ENCODE data around the gene NCAM1. TPM values are rescaled to one million over a fixed set of nuclear protein-coding genes. Genes with fewer than 3 reads are reported as not detected.

Gene NCAM1
- polyA plus RNA-seq, 2 of the 4 experiments (the other 2 are of a cell fraction) = 0.01 to 0.12 TPM

DNA sequence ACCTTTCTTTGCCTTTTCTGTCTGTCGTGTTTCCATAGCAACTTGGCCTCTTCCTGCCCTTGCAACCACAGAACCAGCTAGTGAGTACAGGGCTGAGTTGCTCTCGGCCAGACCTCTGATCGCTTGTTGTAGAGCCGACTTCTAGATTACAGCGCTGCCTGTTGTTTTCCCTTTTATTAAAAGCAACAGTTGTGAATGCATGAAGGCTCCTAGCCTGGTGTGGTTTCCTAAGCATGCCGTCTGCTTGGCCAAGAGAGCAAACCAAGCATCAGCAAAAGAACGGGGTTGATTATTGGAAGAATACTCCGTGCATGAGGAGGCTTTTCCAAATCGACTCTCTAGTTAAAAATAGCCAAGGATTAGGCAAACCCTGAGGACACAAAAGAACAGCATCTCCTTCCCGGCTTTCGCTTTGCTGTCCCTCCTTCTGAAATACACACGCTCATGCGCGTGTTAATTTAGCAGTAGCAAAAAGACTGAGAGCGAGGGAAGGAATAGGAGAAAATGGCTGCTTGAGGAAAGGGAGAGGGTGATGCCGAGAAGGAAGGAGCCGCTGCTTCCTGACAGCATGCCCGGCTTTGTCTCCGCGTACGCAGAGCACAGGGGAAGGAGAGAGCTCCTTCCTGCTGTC lies 281.7 kb downstream of the NCAM1 start (continued):
- TF ChIP-seq REST (IDR thresholded peaks at IDR 0.05) (no peak), USF2 (IDR thresholded peaks at IDR 0.05) (no peak), CEBPB (IDR thresholded peaks at IDR 0.05) (no peak), GATA3 (IDR thresholded peaks at IDR 0.05; ENCODE audit: borderline replicate concordance) (no peak), SMC3 (IDR thresholded peaks at IDR 0.05) (no peak), SREBF2 (IDR thresholded peaks at IDR 0.05) (no peak)
- TF ChIP-seq, protein P1, sequence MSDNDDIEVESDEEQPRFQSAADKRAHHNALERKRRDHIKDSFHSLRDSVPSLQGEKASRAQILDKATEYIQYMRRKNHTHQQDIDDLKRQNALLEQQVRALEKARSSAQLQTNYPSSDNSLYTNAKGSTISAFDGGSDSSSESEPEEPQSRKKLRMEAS (IDR thresholded peaks at IDR 0.05) = no peak

- ChIA-PET CTCF (no interaction called here), POLR2A (no interaction called here)
- Histone ChIP-seq H3K4me2 (no peak overlapping the region), H3K9me3 (no peaks in the 10 kb centered on the region), H3K4me1 (no peaks in the 10 kb centered on the region), H3K27ac (no peak overlapping the region), H3K4me3 (no peak overlapping the region)
- TF ChIP-seq PBX3 (IDR thresholded peaks at IDR 0.05) (no peak), ZNF302 (CRISPR knock-in tag; IDR thresholded peaks at IDR 0.05) (no peak), EHMT2 (IDR thresholded peaks at IDR 0.05; ENCODE audit: low read depth) (no peak), CHD2 (IDR thresholded peaks at IDR 0.05; ENCODE audit: low read length, partially characterized antibody) (no peak), CTCF (IDR thresholded peaks at IDR 0.05) (no peak), CEBPB (IDR thresholded peaks at IDR 0.05) (no peak), SREBF2 (IDR thresholded peaks at IDR 0.05) (no peak), MAFK (IDR thresholded peaks at IDR 0.05; ENCODE audit: partially characterized antibody) (no peak)
- TF ChIP-seq, protein P1 (IDR thresholded peaks at IDR 0.05) = no peak
- no peak for FAIRE-seq
- no peak for ATAC-seq
- WGBS (ENCODE audit: missing lambda C conversion rate) = 51% methylated on average over 5 of the region's 5 CpGs
- DNase-seq (ENCODE audit: low read depth in 1 of 2, low spot score in 1 of 2) = no peak
Observed at GRCh38 chr11:113243696-113244095, 282.5 kb downstream of the NCAM1 start.

GRCh38 chr11:113245216-113245615 lies 284.0 kb downstream of the NCAM1 start:
- whole genome bisulfite sequencing (ENCODE audit: missing lambda C conversion rate) = 25% methylated on average over 7 of the region's 7 CpGs
- Histone ChIP-seq H3K9me3 (no peaks in the 10 kb centered on the region), H3K4me2 (no peak overlapping the region), H3K4me3 (no peak overlapping the region), H3K27ac (no peak overlapping the region), H3K4me1 (no peaks in the 10 kb centered on the region)
- ChIA-PET CTCF (no interaction called here), POLR2A (no interaction called here)
- no peak for FAIRE-seq
- no peak for ATAC-seq
- DNase-seq (ENCODE audit: low read depth in 1 of 2, low spot score in 1 of 2) = no peak
- TF ChIP-seq REST (IDR thresholded peaks at IDR 0.05) (no peak), MYC (IDR thresholded peaks at IDR 0.05; ENCODE audit: borderline replicate concordance, low read length) (no peak), CBX2 (IDR thresholded peaks at IDR 0.05; ENCODE audit: borderline replicate concordance, low read depth) (no peak), CEBPB (IDR thresholded peaks at IDR 0.05) (no peak), PBX3 (IDR thresholded peaks at IDR 0.05) (no peak), TFCP2L1 (CRISPR knock-in tag; IDR thresholded peaks at IDR 0.05) (no peak), ZNF302 (CRISPR knock-in tag; IDR thresholded peaks at IDR 0.05) (no peak), HDAC2 (IDR thresholded peaks at IDR 0.05) (no peak)
- TF ChIP-seq, protein P2, sequence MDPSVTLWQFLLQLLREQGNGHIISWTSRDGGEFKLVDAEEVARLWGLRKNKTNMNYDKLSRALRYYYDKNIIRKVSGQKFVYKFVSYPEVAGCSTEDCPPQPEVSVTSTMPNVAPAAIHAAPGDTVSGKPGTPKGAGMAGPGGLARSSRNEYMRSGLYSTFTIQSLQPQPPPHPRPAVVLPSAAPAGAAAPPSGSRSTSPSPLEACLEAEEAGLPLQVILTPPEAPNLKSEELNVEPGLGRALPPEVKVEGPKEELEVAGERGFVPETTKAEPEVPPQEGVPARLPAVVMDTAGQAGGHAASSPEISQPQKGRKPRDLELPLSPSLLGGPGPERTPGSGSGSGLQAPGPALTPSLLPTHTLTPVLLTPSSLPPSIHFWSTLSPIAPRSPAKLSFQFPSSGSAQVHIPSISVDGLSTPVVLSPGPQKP (IDR thresholded peaks at IDR 0.05; ENCODE audit: low read depth, low read length) = no peak
- TF ChIP-seq, protein P1 (IDR thresholded peaks at IDR 0.05) = no peak

Measured in A549 (cell line).